GM10847 (cell line): ENCODE data around the gene RAD9A.

Experiments
- POLR2A ChIP-seq: IDR thresholded peaks from 2 replicates; pipeline ENCODE4 v1.6.1; 2011; ENCODE audit not compliant: insufficient read length; ENCODE audit errors: extremely low read depth

Gene RAD9A

GRCh38 chr11:67391304-67392182 is at the start of gene RAD9A:
Gene RAD9A (plus strand): TSS chr11:67391986. CDS start chr11:67392045, 59 bp downstream.
- TF ChIP-seq POLR2A, result peak; percentile 53

DNA sequence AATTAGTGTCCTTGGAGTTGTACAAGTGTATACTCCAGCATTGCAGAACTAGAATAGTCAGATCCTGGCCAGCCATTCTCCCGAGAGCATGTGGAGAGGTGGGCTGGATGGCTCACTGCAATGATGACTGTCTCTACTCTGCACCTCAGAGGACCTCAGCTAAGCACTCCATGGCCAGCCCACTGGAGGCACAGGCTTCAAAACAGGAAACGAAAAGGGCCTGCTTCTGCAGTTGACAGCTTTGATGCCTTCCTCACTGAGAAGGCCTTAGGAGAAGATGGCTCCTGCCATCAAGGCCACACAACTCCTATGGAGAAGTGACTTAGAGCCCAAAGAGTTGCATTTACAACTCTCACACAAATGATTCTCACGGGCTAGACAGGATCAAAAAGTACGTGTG is 47.5 kb upstream of the RAD9A start:
- no peak for TF ChIP-seq POLR2A

GRCh38 chr11:67345247-67345919 is 46.4 kb upstream of the RAD9A start:
- TF ChIP-seq POLR2A, result no peak

DNA sequence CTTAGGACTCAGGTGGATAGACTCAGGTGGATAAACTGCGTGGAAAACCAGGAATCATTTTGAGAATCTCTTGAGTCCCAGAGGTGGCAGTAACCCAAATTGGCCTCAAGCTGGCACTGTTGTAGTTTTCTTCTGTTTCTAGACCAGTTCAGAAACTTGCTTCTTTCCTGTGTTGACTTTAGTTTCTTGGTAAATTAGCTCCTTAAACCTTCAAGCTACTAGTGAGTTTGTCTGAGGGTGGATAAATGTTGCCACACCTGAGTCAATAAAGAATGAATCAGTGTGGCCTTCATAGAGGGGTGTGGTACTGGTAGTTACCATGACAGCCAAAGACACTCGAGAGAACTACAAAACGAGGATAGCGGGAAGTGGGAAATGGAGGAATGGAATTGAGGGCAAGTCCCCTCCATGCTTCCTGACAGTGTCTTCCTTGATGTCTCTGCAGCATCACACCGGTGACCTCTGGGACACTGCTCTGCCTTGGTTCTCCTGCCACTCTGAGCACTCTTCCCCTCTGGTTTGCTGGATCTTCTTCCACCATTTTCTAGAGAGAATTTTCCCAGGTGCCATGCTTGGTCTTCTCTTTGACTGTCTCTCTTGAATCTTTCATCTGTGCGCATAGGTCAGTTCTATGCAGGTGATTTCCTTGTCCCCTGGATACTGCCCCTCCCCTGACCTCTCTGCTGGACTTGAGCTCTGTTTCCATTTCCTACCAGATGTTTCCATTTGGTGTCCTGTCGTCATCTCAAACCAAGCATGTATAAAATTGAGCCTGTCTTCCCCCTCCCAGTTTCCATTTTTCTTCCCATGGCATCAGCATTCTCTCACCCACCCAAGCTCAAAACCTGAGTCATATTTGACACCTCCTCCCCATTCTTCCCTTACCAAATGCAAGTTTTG is 45.6 kb upstream of the RAD9A start:
- no peak for TF ChIP-seq POLR2A

- TF ChIP-seq POLR2A, result no peak
Observed at GRCh38 chr11:67347964-67348749, 43.6 kb upstream of the RAD9A start.

DNA sequence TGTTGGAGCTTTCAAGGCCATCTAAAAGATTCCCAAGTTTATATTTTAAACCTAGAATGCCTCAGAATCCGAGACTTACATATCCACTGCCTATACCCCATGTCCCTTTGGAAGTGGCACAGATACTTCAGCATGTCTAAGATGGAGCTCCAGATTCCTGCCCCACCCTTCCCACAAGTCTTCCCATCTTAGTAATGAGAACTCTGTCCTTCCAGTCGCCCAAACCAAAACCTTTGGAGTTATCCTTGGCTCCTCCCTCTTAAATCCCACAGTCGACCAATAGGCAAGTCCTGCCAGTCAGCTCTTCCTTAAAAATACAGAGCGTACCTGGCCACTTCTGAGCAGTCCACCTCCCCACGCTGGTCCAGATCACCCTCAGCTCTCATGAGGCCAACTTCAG is 42.8 kb upstream of the RAD9A start:
- TF ChIP-seq POLR2A, result no peak

DNA sequence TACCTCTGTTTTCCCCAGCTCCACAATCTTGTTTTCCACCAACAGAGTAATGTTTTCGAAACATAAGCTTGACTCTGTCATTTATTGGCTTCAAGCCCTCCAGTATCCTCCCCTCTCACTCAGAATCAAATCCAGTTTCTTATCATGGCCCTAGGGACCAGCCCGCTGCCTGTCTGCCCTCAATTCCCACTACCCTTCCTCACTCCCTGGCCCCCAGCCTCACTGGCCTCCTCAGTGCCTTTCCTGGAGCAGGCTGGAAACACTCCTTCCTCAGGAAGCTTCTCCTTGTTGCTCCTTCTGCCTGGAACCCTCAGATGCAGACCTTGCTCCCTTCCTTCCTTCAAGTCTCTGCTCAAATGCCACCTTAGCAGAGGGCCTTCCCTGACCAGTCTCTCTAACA is 42.3 kb upstream of the RAD9A start:
- TF ChIP-seq POLR2A, result no peak

- no peak for TF ChIP-seq POLR2A
Observed at GRCh38 chr11:67349928-67350465, 41.8 kb upstream of the RAD9A start.

DNA sequence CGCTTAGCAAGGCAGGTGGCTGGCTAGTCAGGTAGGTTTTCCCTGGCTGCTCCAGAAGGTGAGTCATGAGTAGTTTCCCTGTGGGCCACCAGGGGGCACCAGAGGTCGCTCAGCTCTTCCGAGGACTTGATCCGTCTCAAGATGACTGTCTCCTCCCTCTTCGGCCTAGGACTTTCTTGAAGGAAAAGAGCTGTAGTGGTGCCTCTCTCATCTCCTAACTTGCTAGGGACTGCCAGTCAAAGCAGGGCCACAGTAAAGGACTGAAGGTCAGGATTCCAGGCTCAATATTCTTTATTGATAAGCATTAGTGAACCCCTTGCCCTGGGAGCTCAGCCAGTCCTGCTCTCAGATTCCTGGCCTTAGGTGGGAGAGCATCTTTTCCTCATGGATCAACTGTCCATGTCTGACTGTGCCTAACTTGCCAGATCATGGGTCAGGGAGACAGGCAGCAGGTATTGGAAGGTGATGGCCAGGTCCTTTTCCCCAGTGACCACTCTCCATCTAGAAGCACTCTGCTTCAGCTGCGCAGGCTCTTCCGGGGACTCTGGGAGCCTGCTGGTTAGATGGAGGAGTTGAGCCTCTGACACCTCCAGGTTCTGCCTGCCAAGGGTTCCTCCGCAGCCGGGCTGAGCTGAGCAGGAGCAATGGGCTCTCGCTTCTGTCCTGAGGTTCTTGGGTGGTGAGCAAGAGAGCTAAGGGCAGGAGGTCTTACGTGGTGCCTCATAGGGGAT is 40.3 kb upstream of the RAD9A start:
- no peak for TF ChIP-seq POLR2A

GRCh38 chr11:67352546-67353316 is 39.1 kb upstream of the RAD9A start:
- TF ChIP-seq POLR2A, result no peak

- TF ChIP-seq POLR2A, result peak; percentile 88
Observed at GRCh38 chr11:67353317-67354074, 38.3 kb upstream of the RAD9A start, which contains the start of gene POLD4. Gene POLD4 (minus strand): TSS chr11:67353546. CDS start chr11:67353399, 147 bp downstream.
